ENCODE measurements around the gene FAM229A. TPM values are rescaled to one million over a fixed set of nuclear protein-coding genes. Genes with fewer than 3 reads are reported as not detected.

Gene FAM229A
- total RNA-seq, 1 experiment from 2014 or later = 9.4 TPM

DNA sequence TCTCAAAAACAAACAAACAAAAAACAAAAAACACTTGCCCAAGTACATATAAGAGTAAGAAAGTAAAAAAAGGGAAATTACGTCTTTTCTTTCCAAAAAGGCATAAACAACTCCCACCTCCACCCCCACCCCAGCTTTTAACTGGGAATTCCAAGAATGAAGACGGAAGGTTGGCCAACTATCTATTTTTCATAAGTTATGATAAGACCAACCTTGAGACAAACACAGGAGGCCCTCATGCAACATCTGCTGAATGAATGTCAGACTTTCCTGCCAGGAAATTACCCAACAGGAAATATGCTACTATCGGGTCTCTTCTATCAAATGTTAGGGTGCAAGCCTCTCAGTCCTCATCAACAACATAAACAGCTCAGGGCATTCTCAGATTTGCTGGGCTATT lies 30.0 kb upstream of the FAM229A start (continued):
- TF ChIP-seq, protein P1, sequence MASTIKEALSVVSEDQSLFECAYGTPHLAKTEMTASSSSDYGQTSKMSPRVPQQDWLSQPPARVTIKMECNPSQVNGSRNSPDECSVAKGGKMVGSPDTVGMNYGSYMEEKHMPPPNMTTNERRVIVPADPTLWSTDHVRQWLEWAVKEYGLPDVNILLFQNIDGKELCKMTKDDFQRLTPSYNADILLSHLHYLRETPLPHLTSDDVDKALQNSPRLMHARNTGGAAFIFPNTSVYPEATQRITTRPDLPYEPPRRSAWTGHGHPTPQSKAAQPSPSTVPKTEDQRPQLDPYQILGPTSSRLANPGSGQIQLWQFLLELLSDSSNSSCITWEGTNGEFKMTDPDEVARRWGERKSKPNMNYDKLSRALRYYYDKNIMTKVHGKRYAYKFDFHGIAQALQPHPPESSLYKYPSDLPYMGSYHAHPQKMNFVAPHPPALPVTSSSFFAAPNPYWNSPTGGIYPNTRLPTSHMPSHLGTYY (CRISPR knock-in tag; IDR thresholded peaks at IDR 0.05) = no peak
- TF ChIP-seq, protein P2, sequence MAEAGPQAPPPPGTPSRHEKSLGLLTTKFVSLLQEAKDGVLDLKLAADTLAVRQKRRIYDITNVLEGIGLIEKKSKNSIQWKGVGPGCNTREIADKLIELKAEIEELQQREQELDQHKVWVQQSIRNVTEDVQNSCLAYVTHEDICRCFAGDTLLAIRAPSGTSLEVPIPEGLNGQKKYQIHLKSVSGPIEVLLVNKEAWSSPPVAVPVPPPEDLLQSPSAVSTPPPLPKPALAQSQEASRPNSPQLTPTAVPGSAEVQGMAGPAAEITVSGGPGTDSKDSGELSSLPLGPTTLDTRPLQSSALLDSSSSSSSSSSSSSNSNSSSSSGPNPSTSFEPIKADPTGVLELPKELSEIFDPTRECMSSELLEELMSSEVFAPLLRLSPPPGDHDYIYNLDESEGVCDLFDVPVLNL (CRISPR knock-in tag; IDR thresholded peaks at IDR 0.05; ENCODE audit: borderline replicate concordance, low read depth) = no peak
- no peak for TF ChIP-seq FOXK1 (CRISPR knock-in tag; IDR thresholded peaks at IDR 0.05)
- no peak for TF ChIP-seq ZNF232 (CRISPR knock-in tag; IDR thresholded peaks at IDR 0.05)
- TF ChIP-seq ZBTB21 (CRISPR knock-in tag; IDR thresholded peaks at IDR 0.05; ENCODE audit: borderline replicate concordance) = no peak
- no peak for TF ChIP-seq ZNF317 (CRISPR knock-in tag; IDR thresholded peaks at IDR 0.05; ENCODE audit: borderline replicate concordance, low read depth)
- no peak for TF ChIP-seq ZNF219 (CRISPR knock-in tag; IDR thresholded peaks at IDR 0.05; ENCODE audit: borderline replicate concordance)
- no peak for TF ChIP-seq GTF2I (CRISPR knock-in tag; conservative IDR thresholded peaks at IDR 0.05)
- no peak for TF ChIP-seq CREB1 (CRISPR knock-in tag; IDR thresholded peaks at IDR 0.05)
- no peak for TF ChIP-seq MYBL2 (CRISPR knock-in tag; IDR thresholded peaks at IDR 0.05)
- TF ChIP-seq, protein P3, sequence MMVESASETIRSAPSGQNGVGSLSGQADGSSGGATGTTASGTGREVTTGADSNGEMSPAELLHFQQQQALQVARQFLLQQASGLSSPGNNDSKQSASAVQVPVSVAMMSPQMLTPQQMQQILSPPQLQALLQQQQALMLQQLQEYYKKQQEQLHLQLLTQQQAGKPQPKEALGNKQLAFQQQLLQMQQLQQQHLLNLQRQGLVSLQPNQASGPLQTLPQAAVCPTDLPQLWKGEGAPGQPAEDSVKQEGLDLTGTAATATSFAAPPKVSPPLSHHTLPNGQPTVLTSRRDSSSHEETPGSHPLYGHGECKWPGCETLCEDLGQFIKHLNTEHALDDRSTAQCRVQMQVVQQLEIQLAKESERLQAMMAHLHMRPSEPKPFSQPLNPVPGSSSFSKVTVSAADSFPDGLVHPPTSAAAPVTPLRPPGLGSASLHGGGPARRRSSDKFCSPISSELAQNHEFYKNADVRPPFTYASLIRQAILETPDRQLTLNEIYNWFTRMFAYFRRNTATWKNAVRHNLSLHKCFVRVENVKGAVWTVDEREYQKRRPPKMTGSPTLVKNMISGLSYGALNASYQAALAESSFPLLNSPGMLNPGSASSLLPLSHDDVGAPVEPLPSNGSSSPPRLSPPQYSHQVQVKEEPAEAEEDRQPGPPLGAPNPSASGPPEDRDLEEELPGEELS (CRISPR knock-in tag; IDR thresholded peaks at IDR 0.05) = no peak

DNA sequence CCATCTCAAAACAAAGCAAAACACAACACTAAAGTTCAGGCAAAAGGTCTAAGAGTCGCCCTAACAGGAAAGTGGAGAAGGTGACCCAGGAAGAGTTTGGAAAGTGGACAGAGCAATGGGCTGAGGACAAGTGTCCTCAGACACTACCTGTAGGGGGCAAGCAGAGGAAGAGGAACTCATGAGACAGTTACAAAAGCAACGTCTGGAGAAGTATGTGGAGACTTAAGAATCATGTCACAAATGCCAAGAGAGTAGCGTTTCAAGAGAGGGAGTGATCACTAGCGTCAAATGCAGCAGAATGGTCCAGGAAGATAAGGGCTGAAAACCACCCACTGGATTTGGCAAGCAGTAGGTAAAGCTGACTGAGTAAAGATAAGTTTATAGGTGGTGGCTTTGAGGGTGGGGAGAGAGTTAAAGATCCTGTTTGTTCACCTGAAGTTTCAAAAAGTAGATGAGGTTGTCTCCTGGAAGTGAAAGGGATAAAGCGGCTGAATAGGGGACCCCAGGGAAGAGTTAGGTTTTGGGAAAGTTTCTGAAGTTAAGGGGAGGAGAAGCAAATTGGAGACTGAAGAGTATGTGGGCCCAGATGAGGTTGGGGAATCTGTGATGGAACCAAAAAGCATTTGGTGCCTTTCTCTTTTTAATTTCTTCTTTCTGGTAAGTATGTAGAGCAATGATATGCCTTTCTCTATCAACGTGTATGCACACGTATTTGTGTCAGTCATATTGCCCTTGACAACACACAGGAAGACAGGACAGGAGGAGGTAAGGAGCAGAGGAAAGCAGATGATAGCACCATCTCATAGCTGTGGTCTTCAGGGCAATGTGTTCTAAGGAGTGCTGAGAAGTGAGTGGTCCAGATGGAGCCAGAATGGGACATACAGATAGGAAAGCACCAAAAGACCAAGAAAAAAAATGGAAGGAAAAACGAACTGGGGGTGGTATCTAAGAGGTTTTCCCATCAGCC lies 28.9 kb upstream of the FAM229A start:
- no peaks in the 10 kb centered on the region for H3K27me3 Mint-ChIP-seq (ENCODE audit: low read depth)
- no peak overlapping the region for H3K27ac Mint-ChIP-seq
- H3K4me3 Mint-ChIP-seq = no peak overlapping the region
- TF ChIP-seq ZNF396 (CRISPR knock-in tag; IDR thresholded peaks at IDR 0.05; ENCODE audit: borderline replicate concordance) (no peak), PRRX2 (CRISPR knock-in tag; IDR thresholded peaks at IDR 0.05) (no peak)
- H3K4me1 Mint-ChIP-seq = peaks cover 12% of the 10 kb centered on the region
- ChIA-PET POLR2A (no interaction called here), CTCF (no interaction called here)
- ATAC-seq = no peak
- H3K9me3 Mint-ChIP-seq = peaks cover 3% of the 10 kb centered on the region; the same call in 1 of the 2 replicates
- H3K36me3 Mint-ChIP-seq = peaks cover 9% of the 10 kb centered on the region
- no peak for DNase-seq (ENCODE audit: low spot score)

DNA sequence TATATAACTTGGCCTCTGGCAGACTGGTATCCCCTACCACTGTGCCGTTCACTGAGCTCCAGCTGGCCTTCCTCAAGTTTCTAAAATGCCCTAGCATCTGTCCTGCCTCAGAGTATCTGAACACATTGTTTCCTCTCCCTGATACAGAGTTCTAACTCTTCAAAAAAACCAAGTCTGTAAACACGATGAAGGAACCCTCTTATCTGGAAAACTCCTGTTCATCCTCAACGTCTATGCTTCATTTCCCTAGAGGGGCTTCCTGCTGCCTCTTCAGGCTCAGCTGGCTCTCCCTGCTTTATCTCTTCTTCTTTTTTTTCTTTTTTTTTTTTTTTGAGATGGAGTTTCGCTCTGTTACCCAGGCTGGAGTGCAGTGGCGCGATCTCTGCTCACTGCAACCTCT lies 26.4 kb upstream of the FAM229A start:
- DNase-seq (ENCODE audit: low spot score) (no peak), ATAC-seq (no peak)
- H3K4me1 Mint-ChIP-seq = peaks cover 7% of the 10 kb centered on the region
- no peak overlapping the region for H3K4me3 Mint-ChIP-seq
- POLR2A ChIA-PET = no interaction called here
- no peaks in the 10 kb centered on the region for H3K27me3 Mint-ChIP-seq (ENCODE audit: low read depth)
- H3K27ac Mint-ChIP-seq = no peak overlapping the region
- CTCF ChIA-PET = interaction anchor here (0.8 kb wide), 1 partner anchor 1892 kb away, joined by 3 read pairs; no protein-coding TSS in a partner anchor
- H3K36me3 Mint-ChIP-seq = peaks cover 30% of the 10 kb centered on the region
- TF ChIP-seq, protein P4, sequence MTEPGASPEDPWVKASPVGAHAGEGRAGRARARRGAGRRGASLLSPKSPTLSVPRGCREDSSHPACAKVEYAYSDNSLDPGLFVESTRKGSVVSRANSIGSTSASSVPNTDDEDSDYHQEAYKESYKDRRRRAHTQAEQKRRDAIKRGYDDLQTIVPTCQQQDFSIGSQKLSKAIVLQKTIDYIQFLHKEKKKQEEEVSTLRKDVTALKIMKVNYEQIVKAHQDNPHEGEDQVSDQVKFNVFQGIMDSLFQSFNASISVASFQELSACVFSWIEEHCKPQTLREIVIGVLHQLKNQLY (CRISPR knock-in tag; IDR thresholded peaks at IDR 0.05) = no peak
- TF ChIP-seq, protein P5, sequence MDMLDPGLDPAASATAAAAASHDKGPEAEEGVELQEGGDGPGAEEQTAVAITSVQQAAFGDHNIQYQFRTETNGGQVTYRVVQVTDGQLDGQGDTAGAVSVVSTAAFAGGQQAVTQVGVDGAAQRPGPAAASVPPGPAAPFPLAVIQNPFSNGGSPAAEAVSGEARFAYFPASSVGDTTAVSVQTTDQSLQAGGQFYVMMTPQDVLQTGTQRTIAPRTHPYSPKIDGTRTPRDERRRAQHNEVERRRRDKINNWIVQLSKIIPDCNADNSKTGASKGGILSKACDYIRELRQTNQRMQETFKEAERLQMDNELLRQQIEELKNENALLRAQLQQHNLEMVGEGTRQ (CRISPR knock-in tag; IDR thresholded peaks at IDR 0.05) = no peak
- TF ChIP-seq TP53 (CRISPR knock-in tag; IDR thresholded peaks at IDR 0.05) = no peak
- TF ChIP-seq, protein P6, sequence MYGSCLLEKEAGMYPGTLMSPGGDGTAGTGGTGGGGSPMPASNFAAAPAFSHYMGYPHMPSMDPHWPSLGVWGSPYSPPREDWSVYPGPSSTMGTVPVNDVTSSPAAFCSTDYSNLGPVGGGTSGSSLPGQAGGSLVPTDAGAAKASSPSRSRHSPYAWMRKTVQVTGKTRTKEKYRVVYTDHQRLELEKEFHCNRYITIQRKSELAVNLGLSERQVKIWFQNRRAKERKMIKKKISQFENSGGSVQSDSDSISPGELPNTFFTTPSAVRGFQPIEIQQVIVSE (CRISPR knock-in tag; IDR thresholded peaks at IDR 0.05; ENCODE audit: borderline replicate concordance) = no peak
- TF ChIP-seq, protein P1 (CRISPR knock-in tag; IDR thresholded peaks at IDR 0.05) = no peak
- no peak for TF ChIP-seq ZNF263 (CRISPR knock-in tag; IDR thresholded peaks at IDR 0.05; ENCODE audit: low read depth)
- no peak for TF ChIP-seq SP1 (CRISPR knock-in tag; conservative IDR thresholded peaks at IDR 0.05)
- TF ChIP-seq NR3C1 (CRISPR knock-in tag; conservative IDR thresholded peaks at IDR 0.05; ENCODE audit: low read depth) = no peak
- TF ChIP-seq, protein P7, sequence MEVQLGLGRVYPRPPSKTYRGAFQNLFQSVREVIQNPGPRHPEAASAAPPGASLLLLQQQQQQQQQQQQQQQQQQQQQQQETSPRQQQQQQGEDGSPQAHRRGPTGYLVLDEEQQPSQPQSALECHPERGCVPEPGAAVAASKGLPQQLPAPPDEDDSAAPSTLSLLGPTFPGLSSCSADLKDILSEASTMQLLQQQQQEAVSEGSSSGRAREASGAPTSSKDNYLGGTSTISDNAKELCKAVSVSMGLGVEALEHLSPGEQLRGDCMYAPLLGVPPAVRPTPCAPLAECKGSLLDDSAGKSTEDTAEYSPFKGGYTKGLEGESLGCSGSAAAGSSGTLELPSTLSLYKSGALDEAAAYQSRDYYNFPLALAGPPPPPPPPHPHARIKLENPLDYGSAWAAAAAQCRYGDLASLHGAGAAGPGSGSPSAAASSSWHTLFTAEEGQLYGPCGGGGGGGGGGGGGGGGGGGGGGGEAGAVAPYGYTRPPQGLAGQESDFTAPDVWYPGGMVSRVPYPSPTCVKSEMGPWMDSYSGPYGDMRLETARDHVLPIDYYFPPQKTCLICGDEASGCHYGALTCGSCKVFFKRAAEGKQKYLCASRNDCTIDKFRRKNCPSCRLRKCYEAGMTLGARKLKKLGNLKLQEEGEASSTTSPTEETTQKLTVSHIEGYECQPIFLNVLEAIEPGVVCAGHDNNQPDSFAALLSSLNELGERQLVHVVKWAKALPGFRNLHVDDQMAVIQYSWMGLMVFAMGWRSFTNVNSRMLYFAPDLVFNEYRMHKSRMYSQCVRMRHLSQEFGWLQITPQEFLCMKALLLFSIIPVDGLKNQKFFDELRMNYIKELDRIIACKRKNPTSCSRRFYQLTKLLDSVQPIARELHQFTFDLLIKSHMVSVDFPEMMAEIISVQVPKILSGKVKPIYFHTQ (CRISPR knock-in tag; IDR thresholded peaks at IDR 0.05) = no peak
- peaks cover 3% of the 10 kb centered on the region; the same call in 1 of the 2 replicates for H3K9me3 Mint-ChIP-seq
